ENCODE data around the gene DNAJB8.

DNAJB8 gene

GRCh38 chr3:128415200-128415772 is 51.4 kb downstream of the DNAJB8 start:
- Histone ChIP-seq H3K4me1 (ENCODE audit: insufficient read depth, low read length) (no peaks in the 10 kb centered on the region), H3K9ac (ENCODE audit: low read depth, low read length) (no peak overlapping the region), H3K27ac (ENCODE audit: low read length) (no peak overlapping the region), H3K4me2 (ENCODE audit: insufficient read depth, low read length) (no peak overlapping the region), H3K79me2 (ENCODE audit: insufficient read depth, low read length) (no peaks in the 10 kb centered on the region), H4K20me1 (ENCODE audit: insufficient read depth, low read length) (peaks cover 14% of the 10 kb centered on the region), H3K27me3 (ENCODE audit: insufficient read depth, low read length, poor library complexity) (no peaks in the 10 kb centered on the region), H3K36me3 (ENCODE audit: insufficient read depth, low read length) (no peaks in the 10 kb centered on the region), H3K9me3 (ENCODE audit: insufficient read depth, low read length, severe bottlenecking) (no peaks in the 10 kb centered on the region), H3K4me3 (ENCODE audit: low read depth in 1 of 2, low read length in 2 of 2) (no peak overlapping the region), H2AFZ (ENCODE audit: low read depth, low read length) (no peak overlapping the region)
- ATAC-seq (ENCODE audit: insufficient read depth, low read depth) (no peak), DNase-seq (no peak)
- no peak for TF ChIP-seq EZH2 (IDR thresholded peaks at IDR 0.05; ENCODE audit: borderline replicate concordance, low read depth, low read length, severe bottlenecking)
- TF ChIP-seq, protein P1, sequence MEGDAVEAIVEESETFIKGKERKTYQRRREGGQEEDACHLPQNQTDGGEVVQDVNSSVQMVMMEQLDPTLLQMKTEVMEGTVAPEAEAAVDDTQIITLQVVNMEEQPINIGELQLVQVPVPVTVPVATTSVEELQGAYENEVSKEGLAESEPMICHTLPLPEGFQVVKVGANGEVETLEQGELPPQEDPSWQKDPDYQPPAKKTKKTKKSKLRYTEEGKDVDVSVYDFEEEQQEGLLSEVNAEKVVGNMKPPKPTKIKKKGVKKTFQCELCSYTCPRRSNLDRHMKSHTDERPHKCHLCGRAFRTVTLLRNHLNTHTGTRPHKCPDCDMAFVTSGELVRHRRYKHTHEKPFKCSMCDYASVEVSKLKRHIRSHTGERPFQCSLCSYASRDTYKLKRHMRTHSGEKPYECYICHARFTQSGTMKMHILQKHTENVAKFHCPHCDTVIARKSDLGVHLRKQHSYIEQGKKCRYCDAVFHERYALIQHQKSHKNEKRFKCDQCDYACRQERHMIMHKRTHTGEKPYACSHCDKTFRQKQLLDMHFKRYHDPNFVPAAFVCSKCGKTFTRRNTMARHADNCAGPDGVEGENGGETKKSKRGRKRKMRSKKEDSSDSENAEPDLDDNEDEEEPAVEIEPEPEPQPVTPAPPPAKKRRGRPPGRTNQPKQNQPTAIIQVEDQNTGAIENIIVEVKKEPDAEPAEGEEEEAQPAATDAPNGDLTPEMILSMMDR (IDR thresholded peaks at IDR 0.05; ENCODE audit: borderline replicate concordance, extremely low read depth, low read length, poor library complexity, severe bottlenecking): no peak

DNA sequence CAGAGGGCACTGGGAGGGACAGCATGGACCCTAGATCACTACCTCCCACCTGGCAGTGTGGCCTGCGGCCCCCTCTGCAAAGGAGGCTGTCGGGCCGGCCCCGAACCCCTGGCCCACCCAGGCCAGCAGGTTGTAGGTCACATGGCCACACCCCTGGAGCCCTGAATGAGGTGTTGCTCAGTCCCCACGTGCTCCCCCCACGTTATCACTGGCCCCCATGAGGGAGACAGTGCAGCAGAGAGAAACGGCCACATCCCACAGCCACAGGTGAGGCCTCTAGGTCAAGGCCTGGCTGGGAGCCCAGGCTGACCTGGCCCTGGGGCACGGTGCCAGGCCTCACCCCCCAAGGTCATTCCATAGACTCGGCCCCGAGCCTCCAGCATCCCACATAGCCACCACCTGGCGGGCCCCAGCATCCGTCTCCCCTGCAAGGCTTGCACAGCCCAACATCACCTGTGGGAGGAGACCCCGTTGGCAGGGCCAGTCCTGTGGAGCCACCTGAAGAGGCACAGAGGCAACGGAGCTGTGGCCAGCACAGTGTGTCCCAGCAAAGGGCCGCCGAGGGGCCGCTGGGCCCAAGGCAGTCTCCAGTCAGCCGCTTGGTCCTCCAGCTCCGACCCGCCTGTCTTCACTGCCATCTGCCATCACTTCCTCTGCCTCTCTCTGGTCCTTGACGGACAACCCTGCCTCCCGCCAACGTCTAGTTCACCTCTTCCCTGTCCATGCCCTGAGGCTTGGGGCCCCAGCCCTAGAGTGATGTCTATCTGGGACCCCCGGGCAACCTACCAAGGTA is 53.1 kb downstream of the DNAJB8 start:
- ATAC-seq (ENCODE audit: insufficient read depth, low read depth): no peak
- no peaks in the 10 kb centered on the region for H3K4me1 ChIP-seq (ENCODE audit: insufficient read depth, low read length)
- H2AFZ ChIP-seq (ENCODE audit: low read depth, low read length): no peak overlapping the region
- no peaks in the 10 kb centered on the region for H3K27me3 ChIP-seq (ENCODE audit: insufficient read depth, low read length, poor library complexity)
- H3K9ac ChIP-seq (ENCODE audit: low read depth, low read length): no peak overlapping the region
- DNase-seq: no peak
- no peak overlapping the region for H3K4me2 ChIP-seq (ENCODE audit: insufficient read depth, low read length)
- H3K4me3 ChIP-seq (ENCODE audit: low read depth in 1 of 2, low read length in 2 of 2): no peak overlapping the region
- peaks cover 14% of the 10 kb centered on the region for H4K20me1 ChIP-seq (ENCODE audit: insufficient read depth, low read length)
- no peaks in the 10 kb centered on the region for H3K9me3 ChIP-seq (ENCODE audit: insufficient read depth, low read length, severe bottlenecking)
- H3K79me2 ChIP-seq (ENCODE audit: insufficient read depth, low read length): no peaks in the 10 kb centered on the region
- H3K27ac ChIP-seq (ENCODE audit: low read length): no peak overlapping the region
- TF ChIP-seq EZH2 (IDR thresholded peaks at IDR 0.05; ENCODE audit: borderline replicate concordance, low read depth, low read length, severe bottlenecking): no peak
- TF ChIP-seq, protein P1 (IDR thresholded peaks at IDR 0.05; ENCODE audit: borderline replicate concordance, extremely low read depth, low read length, poor library complexity, severe bottlenecking): no peak
- no peaks in the 10 kb centered on the region for H3K36me3 ChIP-seq (ENCODE audit: insufficient read depth, low read length)

GRCh38 chr3:128413003-128413370 is 53.7 kb downstream of the DNAJB8 start:
- Histone ChIP-seq H3K4me3 (ENCODE audit: low read depth in 1 of 2, low read length in 2 of 2) (no peak overlapping the region), H4K20me1 (ENCODE audit: insufficient read depth, low read length) (peaks cover 14% of the 10 kb centered on the region), H3K79me2 (ENCODE audit: insufficient read depth, low read length) (no peaks in the 10 kb centered on the region), H3K4me2 (ENCODE audit: insufficient read depth, low read length) (no peak overlapping the region), H3K36me3 (ENCODE audit: insufficient read depth, low read length) (peaks cover 2% of the 10 kb centered on the region; the same call in 1 of the 2 replicates), H3K27me3 (ENCODE audit: insufficient read depth, low read length, poor library complexity) (no peaks in the 10 kb centered on the region), H3K4me1 (ENCODE audit: insufficient read depth, low read length) (no peaks in the 10 kb centered on the region), H3K9ac (ENCODE audit: low read depth, low read length) (no peak overlapping the region), H3K9me3 (ENCODE audit: insufficient read depth, low read length, severe bottlenecking) (no peaks in the 10 kb centered on the region), H2AFZ (ENCODE audit: low read depth, low read length) (no peak overlapping the region), H3K27ac (ENCODE audit: low read length) (no peak overlapping the region)
- TF ChIP-seq, protein P1 (IDR thresholded peaks at IDR 0.05; ENCODE audit: borderline replicate concordance, extremely low read depth, low read length, poor library complexity, severe bottlenecking): no peak
- TF ChIP-seq EZH2 (IDR thresholded peaks at IDR 0.05; ENCODE audit: borderline replicate concordance, low read depth, low read length, severe bottlenecking): no peak
- ATAC-seq (ENCODE audit: insufficient read depth, low read depth): no peak
- DNase-seq: no peak

All from DND-41 (cell line).